ENCODE measurements around the gene PDHA1.

PDHA1 gene

GRCh38 chrX:19377799-19378198 lies 34.1 kb downstream of the PDHA1 start:
- DNase-seq = no peak

- no peak for DNase-seq
Measured at GRCh38 chrX:19381326-19381725, 37.6 kb downstream of the PDHA1 start.

- peak; percentile 1 to 24 for DNase-seq
Measured at GRCh38 chrX:19382555-19383145, 38.9 kb downstream of the PDHA1 start.

GRCh38 chrX:19386679-19387078 lies 43.0 kb downstream of the PDHA1 start:
- DNase-seq = no peak

- no peak for DNase-seq
Measured at GRCh38 chrX:19388064-19388679, 44.4 kb downstream of the PDHA1 start.

GRCh38 chrX:19388741-19389140 lies 45.0 kb downstream of the PDHA1 start:
- no peak for DNase-seq

- no peak for DNase-seq
Measured at GRCh38 chrX:19389227-19389845, 45.6 kb downstream of the PDHA1 start.

GRCh38 chrX:19392078-19392477 lies 48.4 kb downstream of the PDHA1 start:
- no peak for DNase-seq

GRCh38 chrX:19392703-19393102 lies 49.0 kb downstream of the PDHA1 start:
- no peak for DNase-seq

- no peak for DNase-seq
Measured at GRCh38 chrX:19403696-19404095, 60.0 kb downstream of the PDHA1 start.

GRCh38 chrX:19410259-19410658 lies 66.5 kb downstream of the PDHA1 start:
- DNase-seq = no peak
